Stomach smooth muscle (tissue), 2 donors: Measurements from ENCODE around the gene SF3B6.

Source experiments
- H3K27ac ChIP-seq: one replicate; pipeline ENCODE4 v1.7.0; 2013; ENCODE audit warnings: mild to moderate bottlenecking, low read length, inconsistent platforms
- H3K27me3 ChIP-seq, 2 donors: one replicate each; pipeline ENCODE4 v1.7.0; 2013; ENCODE audit warnings: low read length in 2 of 2; ENCODE audit not compliant: insufficient read depth in 2 of 2, control insufficient read depth in 1 of 2
- H3K36me3 ChIP-seq, 2 donors: one replicate each; pipeline ENCODE4 v1.7.0; 2013; ENCODE audit warnings: low read length in 2 of 2; ENCODE audit not compliant: control insufficient read depth in 2 of 2, insufficient read depth in 2 of 2
- H3K4me1 ChIP-seq: one replicate; pipeline ENCODE4 v1.7.0; 2013; ENCODE audit warnings: low read length; ENCODE audit not compliant: control insufficient read depth, insufficient read depth
- H3K4me3 ChIP-seq, 2 donors: one replicate each; pipeline ENCODE4 v1.7.0; 2013; ENCODE audit warnings: low read length in 2 of 2
- H3K9ac ChIP-seq, 2 donors: one replicate each; pipeline ENCODE4 v1.7.0; 2013; ENCODE audit warnings: low read length in 2 of 2, mild to moderate bottlenecking in 1 of 2
- H3K9me3 ChIP-seq, 2 donors: one replicate each; pipeline ENCODE4 v1.7.0; 2013; ENCODE audit warnings: low read length in 2 of 2; ENCODE audit not compliant: control insufficient read depth in 2 of 2
- donor health status: healthy.
- donor health status: Pancreatic carcinoma.

Gene SF3B6

GRCh38 chr2:24018241-24018640 lies 57.9 kb downstream of the SF3B6 start:
- Histone ChIP-seq H3K27me3 (no peaks in the 10 kb centered on the region), H3K9me3 (no peaks in the 10 kb centered on the region), H3K4me1 (no peaks in the 10 kb centered on the region), H3K9ac (no peak overlapping the region), H3K27ac (no peak overlapping the region), H3K4me3 (no peak overlapping the region), H3K36me3 (peaks cover 0 to 6% of the 10 kb centered on the region in 2 donors)

DNA sequence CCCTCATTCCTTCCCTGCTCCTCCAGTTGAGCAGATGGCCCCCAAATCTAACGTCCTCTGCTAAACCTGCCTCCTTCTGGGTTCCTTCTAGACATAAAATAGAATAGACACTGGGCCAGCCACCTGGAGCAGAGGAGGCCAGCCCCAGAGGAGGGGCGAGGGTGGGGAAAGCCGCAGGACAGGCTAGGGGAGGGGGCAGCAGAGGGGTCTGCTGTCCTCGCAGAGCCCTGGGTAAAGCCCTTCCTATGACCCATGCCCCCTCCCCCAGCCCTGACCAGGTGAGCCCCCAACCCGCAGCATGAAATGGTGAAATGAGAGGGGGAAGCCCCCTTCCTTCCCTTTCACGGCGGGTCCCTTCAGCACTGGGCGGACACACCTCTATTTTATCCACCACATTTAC lies 58.4 kb downstream of the SF3B6 start:
- H3K4me3 ChIP-seq, result no peak overlapping the region
- H3K9me3 ChIP-seq, result no peaks in the 10 kb centered on the region
- H3K27ac ChIP-seq, result no peak overlapping the region

More for the DNA sequence above, 58.4 kb downstream of the SF3B6 start:
- Histone ChIP-seq H3K36me3 (peaks cover 0 to 2% of the 10 kb centered on the region in 2 donors), H3K9ac (no peak overlapping the region), H3K4me1 (no peaks in the 10 kb centered on the region), H3K27me3 (peaks cover 0 to 2% of the 10 kb centered on the region in 2 donors)
